ENCODE measurements around the gene LAMC1.
A peak's percentile ranks its signal among the peaks of the same experiment; 100 is the strongest.

GRCh38 chr1:183070923-183071618 is 47.9 kb downstream of the LAMC1 start:
- TF ChIP-seq SUZ12 (IDR thresholded peaks at IDR 0.05; ENCODE audit: unreplicated experiment) = no peak
- 0 out of 2 replicates have a peak, but pooled peaks have one; percentile 23 for TF ChIP-seq MEF2A (IDR thresholded peaks at IDR 0.05; ENCODE audit: insufficient read depth, low read depth, low read length)
